SU-DHL-6 (cell line): ENCODE data around the gene GRID1.

Source experiments
- CTCF ChIP-seq: fragments of 200-600 bp; sonication (generic); IDR thresholded peaks from one replicate; pipeline ENCODE4 v1.5.1; 2017; ENCODE audit warnings: antibody characterized with exemption, mild to moderate bottlenecking, low read length, moderate library complexity; ENCODE audit not compliant: insufficient read depth, poor library complexity, severe bottlenecking
- EZH2phosphoT487 ChIP-seq: fragments of 200-600 bp; sonication (generic), shearing (Covaris generic); conservative IDR thresholded peaks from 2 replicates; pipeline ENCODE4 v1.6.1; 2018; ENCODE audit warnings: mild to moderate bottlenecking, antibody characterized with exemption, low read length, moderate library complexity, mixed read lengths

GRCh38 chr10:85617751-85618546, 748.6 kb downstream of the GRID1 start:
- TF ChIP-seq CTCF = no peak
- no peak for TF ChIP-seq EZH2phosphoT487
